OCI-M2 (cell line): ENCODE results near the gene SLC17A2.

Experiments used
- DNase-seq: peaks from one replicate; lab custom pipeline; 2025; ENCODE audit not compliant: unreplicated experiment; lab: John Stamatoyannopoulos, UW

Gene SLC17A2

GRCh38 chr6:25930532-25931410 is at the start of gene SLC17A2:
SLC17A2 (minus strand) TSS chr6:25930691; CDS start chr6:25925796, 4,895 bp downstream.
- DNase-seq, result no peak

DNA sequence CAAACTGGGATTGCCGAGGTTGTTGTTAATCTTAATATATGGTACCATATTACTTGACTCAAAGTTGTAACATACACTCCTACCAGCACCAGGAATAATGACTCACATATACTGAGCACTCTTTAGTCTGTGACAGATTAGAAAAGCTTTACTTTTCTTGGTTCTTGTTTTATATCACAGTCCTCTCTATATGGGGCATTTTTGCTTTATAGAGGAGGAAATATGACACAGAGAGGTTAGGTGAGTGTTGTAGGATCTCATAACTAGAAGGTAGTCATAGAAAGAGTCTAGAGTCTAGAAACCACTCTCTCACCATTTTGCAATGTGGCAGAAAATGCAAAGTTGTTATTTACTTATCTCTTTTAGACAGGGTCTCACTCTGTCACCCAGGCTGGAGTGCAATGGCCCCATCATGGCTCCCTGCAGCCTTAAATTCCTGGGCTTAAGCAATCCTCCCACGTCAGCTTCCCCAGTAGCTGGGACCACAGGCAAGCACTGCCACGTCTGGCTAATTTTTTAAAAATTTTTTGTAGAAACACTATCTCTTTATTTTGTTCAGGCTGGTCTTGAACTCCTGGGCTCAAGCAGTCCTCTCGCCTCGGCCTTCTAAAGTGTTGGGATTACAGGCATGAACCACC is 45.6 kb upstream of the SLC17A2 start:
- no peak for DNase-seq

GRCh38 chr6:25973923-25974555 is 43.5 kb upstream of the SLC17A2 start:
- no peak for DNase-seq

- DNase-seq, result no peak
Observed at GRCh38 chr6:25972902-25973301, 42.4 kb upstream of the SLC17A2 start.

- no peak for DNase-seq
Observed at GRCh38 chr6:25972128-25972527, 41.6 kb upstream of the SLC17A2 start.

- DNase-seq, result no peak
Observed at GRCh38 chr6:25971187-25971821, 40.8 kb upstream of the SLC17A2 start.

- DNase-seq, result no peak
Observed at GRCh38 chr6:25968769-25969168, 38.3 kb upstream of the SLC17A2 start.

DNA sequence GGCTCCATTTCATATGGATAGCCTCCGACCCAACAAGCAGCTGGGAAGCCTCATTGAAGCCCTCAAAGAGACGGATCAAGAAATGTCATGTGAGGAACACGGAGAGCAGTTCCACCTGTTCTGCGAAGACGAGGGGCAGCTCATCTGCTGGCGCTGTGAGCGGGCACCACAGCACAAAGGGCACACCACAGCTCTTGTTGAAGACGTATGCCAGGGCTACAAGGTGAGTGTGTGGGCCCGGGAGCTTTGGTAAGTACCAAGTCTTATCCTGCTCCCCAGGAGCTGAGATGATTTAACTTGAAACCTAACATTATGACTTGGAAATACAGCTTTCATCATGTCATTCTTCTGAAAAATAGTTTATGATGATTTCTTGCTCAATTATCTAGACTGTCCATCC is 36.2 kb upstream of the SLC17A2 start:
- DNase-seq, result no peak

GRCh38 chr6:25965058-25965457 is 34.6 kb upstream of the SLC17A2 start:
- no peak for DNase-seq

GRCh38 chr6:25963426-25964123 is 33.1 kb upstream of the SLC17A2 start:
- DNase-seq, result no peak

GRCh38 chr6:25962149-25963127 is 31.9 kb upstream of the SLC17A2 start, which contains the start of gene TRIM38:
TRIM38 (plus strand) TSS chr6:25962802; CDS start chr6:25966523, 3,721 bp downstream.
- DNase-seq, result peak; percentile 64

- DNase-seq, result no peak
Observed at GRCh38 chr6:25961619-25962148, 31.2 kb upstream of the SLC17A2 start.

DNA sequence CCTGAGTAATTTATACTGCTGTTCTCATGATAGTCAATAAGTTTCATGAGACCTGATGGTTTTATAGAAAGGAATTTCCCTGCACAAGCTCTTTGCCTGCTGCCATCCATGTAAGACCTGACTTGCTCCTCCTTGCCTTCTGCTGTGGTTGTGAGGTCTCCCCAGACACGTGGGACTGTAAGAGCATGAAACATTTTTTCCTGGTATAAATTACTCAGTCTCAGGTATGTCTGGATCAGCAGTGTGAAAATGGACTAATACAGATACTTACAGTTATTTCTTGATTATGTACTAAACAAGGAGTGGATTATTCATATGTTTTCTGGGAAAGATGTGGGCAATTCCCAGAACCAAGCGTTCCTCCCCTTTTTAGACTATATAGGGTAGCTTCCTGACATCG is 30.2 kb upstream of the SLC17A2 start:
- no peak for DNase-seq

GRCh38 chr6:25959890-25960536 is 29.5 kb upstream of the SLC17A2 start:
- DNase-seq, result no peak

DNA sequence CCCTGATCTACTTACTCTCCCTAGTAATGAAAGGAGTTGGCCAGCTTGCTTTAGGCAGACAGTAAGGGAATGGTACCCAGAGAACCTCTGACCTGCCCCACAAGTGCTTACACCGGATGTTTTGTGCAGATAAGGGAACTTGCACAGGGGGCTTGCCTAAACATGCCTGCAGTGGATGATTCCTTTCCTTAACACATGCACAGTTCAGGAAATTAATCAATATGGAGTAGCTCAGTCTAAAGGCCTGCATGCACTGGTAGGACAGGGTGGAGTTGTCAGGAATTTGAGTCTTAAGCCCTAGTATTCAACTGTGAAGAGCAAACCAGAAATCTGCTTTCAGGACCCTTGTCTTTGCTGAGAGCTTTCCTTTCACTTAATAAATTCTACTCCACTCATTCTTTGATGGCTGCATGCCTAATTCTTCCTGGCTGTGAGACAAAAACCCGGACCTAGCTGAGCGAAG is 28.2 kb upstream of the SLC17A2 start:
- DNase-seq, result no peak

- DNase-seq, result no peak
Observed at GRCh38 chr6:25956226-25956625, 25.7 kb upstream of the SLC17A2 start.

DNA sequence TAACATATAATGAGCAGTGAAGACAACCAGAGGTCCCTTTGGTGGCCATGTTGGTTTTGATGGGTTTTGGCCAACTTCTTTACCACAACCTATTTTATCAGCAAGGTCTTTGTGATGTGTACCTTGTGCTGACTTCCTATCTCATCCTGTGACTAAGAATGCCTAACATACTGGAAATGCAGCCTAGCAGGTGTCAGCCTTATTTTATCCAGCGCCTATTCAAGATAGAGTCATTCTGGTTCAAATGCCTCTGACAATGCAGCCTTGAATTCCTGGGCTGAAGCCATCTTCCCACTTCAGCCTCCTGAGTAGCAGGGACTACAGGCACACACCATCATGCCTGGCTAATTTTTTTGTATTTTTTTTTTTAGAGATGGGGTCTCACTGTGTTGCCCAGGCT is 24.3 kb upstream of the SLC17A2 start:
- no peak for DNase-seq

- no peak for DNase-seq
Observed at GRCh38 chr6:25953733-25954132, 23.2 kb upstream of the SLC17A2 start.

DNA sequence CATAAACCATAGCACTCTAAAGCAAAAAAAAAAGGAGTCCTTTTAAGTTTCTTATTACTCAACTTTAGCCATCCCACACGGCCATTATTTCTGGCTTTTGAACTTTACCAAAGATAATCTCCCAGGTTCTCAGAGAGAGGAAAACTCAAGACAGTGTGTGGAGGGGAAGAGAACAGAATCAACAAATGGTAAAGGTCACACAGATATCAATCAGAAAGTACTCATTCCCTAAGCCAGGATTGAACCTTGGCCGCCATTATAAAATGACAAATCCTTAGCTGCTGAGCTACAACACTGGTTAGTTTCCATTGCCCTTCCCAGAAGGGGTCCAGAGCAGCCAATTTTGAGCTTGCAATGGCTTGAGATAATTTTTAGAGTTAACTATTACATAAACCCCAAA is 22.0 kb upstream of the SLC17A2 start:
- no peak for DNase-seq
